Anterior cingulate cortex (tissue), 58 donors: ENCODE results near the gene RASGRP3.

ENCODE experiments used
- DNase-seq, 58 donors: peaks; one replicate each; lab custom pipeline; 2025; lab: John Stamatoyannopoulos, UW

The RASGRP3 gene

GRCh38 chr2:33607251-33607721 is 130.8 kb downstream of the RASGRP3 start:
- no peak for DNase-seq

GRCh38 chr2:33607905-33608304 is 131.5 kb downstream of the RASGRP3 start:
- DNase-seq: no peak

GRCh38 chr2:33614190-33614589 is 137.7 kb downstream of the RASGRP3 start:
- DNase-seq: no peak
